Ovary (tissue), 9 donors: ENCODE measurements around the gene TVP23C. TPM values are rescaled to one million over a fixed set of nuclear protein-coding genes. Genes with fewer than 3 reads are reported as not detected.

ENCODE experiments used
- DNase-seq, 5 donors: peaks; one replicate each; pipeline ENCODE4 v3.0.0-alpha.2; 2019 to 2020
- H3K27ac ChIP-seq, 2 donors: fragments of 200-600 bp; one replicate each; pipeline versions ENCODE4 v1.5.1 to v1.8.0; 2019 to 2022
- H3K27me3 ChIP-seq: fragments of 200-600 bp; one replicate; pipeline ENCODE4 v1.8.0; 2022
- H3K36me3 ChIP-seq: fragments of 200-600 bp; sonication (generic); one replicate; pipeline ENCODE4 v1.5.1; 2019
- H3K4me1 ChIP-seq: one replicate; pipeline ENCODE4 v1.8.1; 2013; ENCODE audit warnings: mild to moderate bottlenecking, moderate library complexity; ENCODE audit not compliant: insufficient read depth
- H3K4me3 ChIP-seq: fragments of 200-600 bp; sonication (generic); one replicate; pipeline ENCODE4 v1.5.1; 2017
- H3K9me3 ChIP-seq, 2 donors: fragments of 200-600 bp in 1 of 2; sonication (generic) in 1 of 2; one replicate each; pipeline versions ENCODE4 v1.5.1 to v1.8.1; 2013 to 2019; ENCODE audit warnings: mild to moderate bottlenecking in 1 of 2, moderate library complexity in 1 of 2
- EP300 ChIP-seq: sonication (generic); formaldehyde crosslinking; IDR thresholded peaks from one replicate; pipeline ENCODE4 v1.6.1; 2017; ENCODE audit warnings: antibody characterized with exemption
- POLR2A ChIP-seq: fragments of 450-650 bp; IDR thresholded peaks from one replicate; pipeline ENCODE4 v1.6.1; 2017; ENCODE audit warnings: antibody characterized with exemption, mild to moderate bottlenecking, moderate library complexity
- WGBS, 3 donors: extraction: QIAGEN DNeasy Blood & Tissue Kit in 1 of 3; methylation state at CpG; one replicate each; pipeline versions ENCODE4 v1.1.5 to v1.1.7; 2013 to 2017; 5-methylcytosine and 5-hydroxymethylcytosine counted together
- intact Hi-C, 4 donors: fragments of 100-400 bp; cut with DNase I; formaldehyde crosslinking; loops; one replicate each; pipeline versions ENCODE4 v1.11.0 to v1.15.1; 2022 to 2023
- polyA plus RNA-seq, 2 donors: library from polyadenylated mRNA; stranded (reverse); fragments of 200-250 nt in 1 of 2; fragments of 350-450 nt in 1 of 2; fragmentation: Illumina TruSeq in 1 of 2; extraction: RNeasy Lipid Tissue Mini Kit (QIAGEN cat#74804) in 1 of 2; gene quantifications; one replicate each; pipeline ENCODE4 v1.2.3, GENCODE V29; 2013 to 2014
- small RNA-seq: library from RNA; depleted of rRNA; stranded (forward); fragments of <200 nt; gene quantifications from one replicate; pipeline ENCODE3, GENCODE V24; 2016
- total RNA-seq, 7 donors: library from RNA; depleted of rRNA in 2 of 7; stranded (reverse); fragments of >200 nt in 2 of 7; fragmentation: NEBNext Ultra II Directional in 3 of 7; extraction: Animal tissue kit (Norgen Biotek cat#: 25700) in 3 of 7; gene quantifications; one replicate each; pipeline versions ENCODE4 v1.1.0 to v1.2.4, GENCODE V29; 2016 to 2023
- TF ChIP-seq, protein P1 (sequence below), 3 donors: fragments of 450-650 bp in 2 of 3; fragments of 200-600 bp in 1 of 3; IDR thresholded peaks; one replicate each; pipeline versions ENCODE4 v1.5.1 to v1.8.0; 2016 to 2022; ENCODE audit warnings: antibody characterized with exemption in 3 of 3, mild to moderate bottlenecking in 1 of 3
- donor health status: DM: no; HTN: no; CAD: no; lungs with moderate emphysema.
- donor health status: DM: no; HTN: no; CAD: no.
- donor health status: Bipolar disorder and iron deficiency.
- donor health status: DM: yes; HTN: yes; CAD: no.
- donor health status: DM: no; HTN: no; CAD: no.
- donor health status: DM: yes; HTN: yes; CAD: no.

The TVP23C gene
- total and polyA plus RNA-seq, 9 donors: 5.8 to 31.7 (median 23.3) TPM

DNA sequence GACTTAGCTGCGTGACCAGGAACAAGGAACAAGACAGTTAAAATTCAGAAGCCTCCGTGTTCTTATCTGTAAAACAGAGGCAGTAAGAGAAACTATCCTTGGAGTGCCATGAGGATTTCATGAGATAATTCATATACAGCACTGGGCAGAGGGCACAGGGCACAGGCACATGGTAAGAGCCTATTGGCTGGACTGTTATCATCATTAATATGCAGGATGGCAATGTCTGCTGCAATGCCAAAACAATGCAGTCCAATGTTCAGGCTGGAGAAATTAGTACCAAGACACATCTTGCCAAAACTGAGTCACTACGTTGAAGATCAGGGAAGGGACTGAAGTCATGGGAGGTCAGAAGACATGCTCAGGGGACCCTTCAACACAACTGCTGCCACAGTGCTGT, 109.5 kb downstream of the TVP23C start:
- H3K27ac ChIP-seq: no peak overlapping the region
- intact Hi-C loops: loop anchor here in 1 of 4 donors (5.0 kb wide), 1 partner anchor 146 kb away; no protein-coding TSS in a partner anchor
- H3K9me3 ChIP-seq: no peaks in the 10 kb centered on the region
- no peak overlapping the region for H3K4me3 ChIP-seq
- H3K4me1 ChIP-seq: peaks cover 13% of the 10 kb centered on the region
- 32 to 40% (median 33%) methylated on average over 3 of the region's 3 CpGs for WGBS, 3 donors
- no peaks in the 10 kb centered on the region for H3K36me3 ChIP-seq
- H3K27me3 ChIP-seq: no peaks in the 10 kb centered on the region
- no peak for TF ChIP-seq EP300
- TF ChIP-seq, protein P1, sequence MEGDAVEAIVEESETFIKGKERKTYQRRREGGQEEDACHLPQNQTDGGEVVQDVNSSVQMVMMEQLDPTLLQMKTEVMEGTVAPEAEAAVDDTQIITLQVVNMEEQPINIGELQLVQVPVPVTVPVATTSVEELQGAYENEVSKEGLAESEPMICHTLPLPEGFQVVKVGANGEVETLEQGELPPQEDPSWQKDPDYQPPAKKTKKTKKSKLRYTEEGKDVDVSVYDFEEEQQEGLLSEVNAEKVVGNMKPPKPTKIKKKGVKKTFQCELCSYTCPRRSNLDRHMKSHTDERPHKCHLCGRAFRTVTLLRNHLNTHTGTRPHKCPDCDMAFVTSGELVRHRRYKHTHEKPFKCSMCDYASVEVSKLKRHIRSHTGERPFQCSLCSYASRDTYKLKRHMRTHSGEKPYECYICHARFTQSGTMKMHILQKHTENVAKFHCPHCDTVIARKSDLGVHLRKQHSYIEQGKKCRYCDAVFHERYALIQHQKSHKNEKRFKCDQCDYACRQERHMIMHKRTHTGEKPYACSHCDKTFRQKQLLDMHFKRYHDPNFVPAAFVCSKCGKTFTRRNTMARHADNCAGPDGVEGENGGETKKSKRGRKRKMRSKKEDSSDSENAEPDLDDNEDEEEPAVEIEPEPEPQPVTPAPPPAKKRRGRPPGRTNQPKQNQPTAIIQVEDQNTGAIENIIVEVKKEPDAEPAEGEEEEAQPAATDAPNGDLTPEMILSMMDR (IDR thresholded peaks at IDR 0.05): no peak
- TF ChIP-seq POLR2A: no peak
- DNase-seq: no peak

DNA sequence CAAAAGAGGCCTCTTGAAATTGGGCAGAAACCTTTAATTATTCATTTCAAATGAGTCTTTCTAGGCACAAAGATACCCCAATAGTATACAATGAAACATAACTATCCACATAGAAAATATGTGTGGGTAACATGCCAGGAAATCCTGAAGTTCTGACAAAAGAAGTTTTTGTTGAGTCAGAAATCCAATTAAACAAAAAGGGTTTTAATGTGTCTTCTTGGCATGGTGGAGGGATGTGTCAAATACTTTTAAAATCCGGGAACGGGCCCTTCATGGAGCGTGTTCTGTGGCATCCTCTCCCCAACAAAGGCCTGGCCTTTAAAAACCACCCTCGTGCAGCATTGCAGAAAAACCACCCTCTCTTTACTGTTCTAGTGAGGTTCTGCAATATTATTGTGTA, 110.0 kb downstream of the TVP23C start:
- Histone ChIP-seq H3K4me3 (no peak overlapping the region), H3K4me1 (peaks cover 13% of the 10 kb centered on the region), H3K27ac (no peak overlapping the region), H3K9me3 (no peaks in the 10 kb centered on the region), H3K36me3 (no peaks in the 10 kb centered on the region), H3K27me3 (no peaks in the 10 kb centered on the region)
- DNase-seq: no peak
- TF ChIP-seq EP300 (no peak), POLR2A (no peak)
- TF ChIP-seq, protein P1 (IDR thresholded peaks at IDR 0.05): no peak
- intact Hi-C loops: loop anchor here in 1 of 4 donors (5.0 kb wide), 1 partner anchor 146 kb away; no protein-coding TSS in a partner anchor
- 16 to 35% (median 20%) methylated on average over 4 of the region's 4 CpGs for WGBS, 3 donors

DNA sequence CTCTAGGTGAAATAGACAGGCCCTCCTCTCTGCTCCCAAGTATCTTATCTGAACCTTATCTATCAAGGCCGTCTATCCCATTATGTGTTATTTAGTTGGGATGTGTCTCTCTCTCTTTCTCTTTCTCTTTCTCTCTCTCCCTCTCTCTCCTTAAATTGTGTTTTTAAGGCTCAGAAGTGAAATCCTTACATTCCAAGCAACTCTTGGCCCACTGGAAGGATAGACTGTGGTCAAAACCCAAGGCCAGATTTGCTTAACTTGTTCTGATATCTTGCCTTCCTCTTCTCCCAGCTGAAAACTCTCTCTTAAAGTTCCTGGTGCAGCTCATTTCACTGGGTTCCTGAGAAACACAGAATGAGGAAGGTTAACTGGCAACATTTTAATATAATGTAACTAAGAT, 110.5 kb downstream of the TVP23C start:
- Histone ChIP-seq H3K36me3 (no peaks in the 10 kb centered on the region), H3K9me3 (no peaks in the 10 kb centered on the region), H3K27ac (no peak overlapping the region), H3K4me1 (peaks cover 10% of the 10 kb centered on the region), H3K4me3 (no peak overlapping the region), H3K27me3 (no peaks in the 10 kb centered on the region)
- DNase-seq: no peak
- intact Hi-C loops: loop anchor here in 1 of 4 donors (5.0 kb wide), 1 partner anchor 145 kb away; no protein-coding TSS in a partner anchor
- 4 to 26% (median 16%) methylated on average over 1 of the region's 1 CpG for WGBS, 3 donors
- no peak for TF ChIP-seq POLR2A
- no peak for TF ChIP-seq EP300
- TF ChIP-seq, protein P1 (IDR thresholded peaks at IDR 0.05): no peak

Small RNA genes within 50 kb of the gene (small RNA-seq; reads per million reads assigned to genes)
- gene AC005838.1 (not detected), gene RF00090 (not detected)

Other genes starting within 250 kb of the TVP23C start
- 1 to 10 TPM in 6 of 7 donors, under 1 TPM in 1; 0.72 to 3.6 (median 1.6) TPM for gene TEKT3, start 221.9 kb downstream of the TVP23C start, total RNA-seq
- gene TEKT3, start 221.9 kb downstream of the TVP23C start, polyA plus RNA-seq: 1 to 10 TPM; 1.0 to 4.0 TPM
- 10 to 100 TPM in 2 of 7 donors, 1 to 10 TPM in 5; 4.1 to 11.7 (median 7.2) TPM for gene CDRT4, start 95.9 kb downstream of the TVP23C start, total RNA-seq
- gene CDRT4, start 95.9 kb downstream of the TVP23C start, polyA plus RNA-seq: 1 to 10 TPM; 4.7 to 7.4 TPM
- gene FBXW10B, start 56.2 kb upstream of the TVP23C start, total RNA-seq: 1 to 10 TPM in 1 of 7 donors, under 1 TPM in 2, not detected in 4; 0.10 to 1.4 (median 0.60) TPM
- under 1 TPM; 0.08 to 0.72 TPM for gene FBXW10B, start 56.2 kb upstream of the TVP23C start, polyA plus RNA-seq
- gene TRIM16, start 120.8 kb upstream of the TVP23C start, total RNA-seq: 10 to 100 TPM in 5 of 7 donors, 1 to 10 TPM in 2; 3.8 to 14.0 (median 11.2) TPM
- 10 to 100 TPM in 1 of 2 donors, 1 to 10 TPM in 1; 7.4 to 17.2 TPM for gene TRIM16, start 120.8 kb upstream of the TVP23C start, polyA plus RNA-seq
- gene ZNF286A, start 136.3 kb upstream of the TVP23C start, total RNA-seq: 10 to 100 TPM; 28.0 to 37.1 (median 30.8) TPM
- 10 to 100 TPM; 13.6 to 20.1 TPM for gene ZNF286A, start 136.3 kb upstream of the TVP23C start, polyA plus RNA-seq
- gene TBC1D26, start 168.8 kb upstream of the TVP23C start, total RNA-seq: under 1 TPM in 5 of 7 donors, not detected in 2; 0.32 to 0.69 (median 0.38) TPM
- under 1 TPM in 1 of 2 donors, not detected in 1; 0.08 TPM for gene TBC1D26, start 168.8 kb upstream of the TVP23C start, polyA plus RNA-seq